Ascending aorta (tissue), 2 donors: ENCODE data around the gene PLCG2. TPM values are rescaled to one million over a fixed set of nuclear protein-coding genes. Genes with fewer than 3 reads are reported as not detected.

Source experiments
- DNase-seq, 2 donors: peaks; one replicate each; pipeline ENCODE4 v3.0.0-alpha.2; 2019; ENCODE audit warnings: low spot score in 2 of 2
- H3K27ac ChIP-seq, 2 donors: fragments of 200-600 bp; sonication (generic); one replicate each; pipeline ENCODE4 v1.5.1; 2016 to 2017; ENCODE audit warnings: mild to moderate bottlenecking in 1 of 2
- H3K27me3 ChIP-seq: fragments of 200-600 bp; sonication (generic); one replicate; pipeline ENCODE4 v1.5.1; 2017
- H3K36me3 ChIP-seq, 2 donors: fragments of 200-600 bp; sonication (generic); one replicate each; pipeline ENCODE4 v1.5.1; 2016
- H3K4me1 ChIP-seq, 2 donors: fragments of 200-600 bp; sonication (generic); one replicate each; pipeline ENCODE4 v1.5.1; 2016 to 2017; ENCODE audit warnings: mild to moderate bottlenecking in 1 of 2
- H3K4me3 ChIP-seq, 2 donors: fragments of 200-600 bp; sonication (generic); one replicate each; pipeline ENCODE4 v1.5.1; 2016 to 2017; ENCODE audit warnings: mild to moderate bottlenecking in 1 of 2
- H3K9me3 ChIP-seq, 2 donors: fragments of 200-600 bp; sonication (generic); one replicate each; pipeline ENCODE4 v1.5.1; 2016
- CTCF ChIP-seq, 3 experiments: fragments of 200-600 bp in 2 of 3; fragments of 450-650 bp in 1 of 3; sonication (generic) in 2 of 3; IDR thresholded peaks; one replicate each; pipeline ENCODE4 v1.5.1; 2016 to 2019; ENCODE audit warnings: antibody characterized with exemption in 3 of 3, mild to moderate bottlenecking in 1 of 3, moderate library complexity in 1 of 3
- intact Hi-C: fragments of 100-400 bp; cut with DNase I; formaldehyde crosslinking; loops from one replicate; pipeline ENCODE4 v1.15.1; 2023
- total RNA-seq: library from RNA; depleted of rRNA; stranded (reverse); fragments of >200 nt; gene quantifications from one replicate; pipeline ENCODE4 v1.1.0, GENCODE V29; 2016

PLCG2 gene
- total RNA-seq, 1 donor from 2014 or later, result 34.2 TPM

GRCh38 chr16:81995651-81996050 is 216.6 kb downstream of the PLCG2 start:
- no peaks in the 10 kb centered on the region for H3K9me3 ChIP-seq
- H3K36me3 ChIP-seq, result no peaks in the 10 kb centered on the region
- no peak overlapping the region for H3K4me3 ChIP-seq
- H3K27me3 ChIP-seq, result no peaks in the 10 kb centered on the region
- H3K4me1 ChIP-seq, result peaks cover 0 to 3% of the 10 kb centered on the region in 2 donors
- DNase-seq, result no peak
- no peak for TF ChIP-seq CTCF (IDR thresholded peaks at IDR 0.05)
- H3K27ac ChIP-seq, result no peak overlapping the region
- intact Hi-C loops, result no loop called here

- no peaks in the 10 kb centered on the region for H3K9me3 ChIP-seq
- intact Hi-C loops, result no loop called here
- H3K4me1 ChIP-seq, result peaks cover 0 to 3% of the 10 kb centered on the region in 2 donors
- no peak for DNase-seq
- H3K27me3 ChIP-seq, result no peaks in the 10 kb centered on the region
- H3K4me3 ChIP-seq, result no peak overlapping the region
- H3K27ac ChIP-seq, result no peak overlapping the region
- no peaks in the 10 kb centered on the region for H3K36me3 ChIP-seq
- TF ChIP-seq CTCF (IDR thresholded peaks at IDR 0.05), result no peak
These were observed 217.8 kb downstream of the PLCG2 start for GRCh38 chr16:81996664-81997509.

- intact Hi-C loops, result no loop called here
- no peaks in the 10 kb centered on the region for H3K36me3 ChIP-seq
- no peak for DNase-seq
- H3K9me3 ChIP-seq, result no peaks in the 10 kb centered on the region
- TF ChIP-seq CTCF (IDR thresholded peaks at IDR 0.05), result no peak
- H3K4me1 ChIP-seq, result peaks cover 0 to 3% of the 10 kb centered on the region in 2 donors
- H3K4me3 ChIP-seq, result no peak overlapping the region
- no peaks in the 10 kb centered on the region for H3K27me3 ChIP-seq
- no peak overlapping the region for H3K27ac ChIP-seq
These were observed 218.6 kb downstream of the PLCG2 start for GRCh38 chr16:81997738-81998137.

DNA sequence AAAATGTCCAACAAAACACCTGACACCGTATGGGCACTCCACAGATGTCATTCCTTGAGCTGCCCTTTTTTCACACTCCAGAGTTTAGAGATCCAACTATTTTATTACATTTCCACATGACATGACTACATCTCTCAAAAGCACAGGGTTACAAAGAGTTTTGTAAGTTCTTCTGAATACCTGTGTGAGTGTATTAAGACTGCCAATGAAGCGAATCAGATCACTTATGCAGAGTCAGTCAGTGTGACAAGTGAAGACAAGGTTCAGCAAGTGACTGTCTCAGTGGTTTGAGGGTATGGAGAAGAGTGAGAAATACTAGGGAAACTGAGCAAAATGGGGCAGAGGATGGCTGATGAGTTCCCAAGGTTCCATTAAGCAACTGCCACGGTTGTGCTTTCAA is 223.7 kb downstream of the PLCG2 start:
- intact Hi-C loops, result no loop called here
- DNase-seq, result no peak
- Histone ChIP-seq H3K9me3 (no peaks in the 10 kb centered on the region), H3K4me1 (no peaks in the 10 kb centered on the region), H3K36me3 (no peaks in the 10 kb centered on the region), H3K27me3 (no peaks in the 10 kb centered on the region), H3K27ac (no peak overlapping the region), H3K4me3 (no peak overlapping the region)
- no peak for TF ChIP-seq CTCF (IDR thresholded peaks at IDR 0.05)

DNA sequence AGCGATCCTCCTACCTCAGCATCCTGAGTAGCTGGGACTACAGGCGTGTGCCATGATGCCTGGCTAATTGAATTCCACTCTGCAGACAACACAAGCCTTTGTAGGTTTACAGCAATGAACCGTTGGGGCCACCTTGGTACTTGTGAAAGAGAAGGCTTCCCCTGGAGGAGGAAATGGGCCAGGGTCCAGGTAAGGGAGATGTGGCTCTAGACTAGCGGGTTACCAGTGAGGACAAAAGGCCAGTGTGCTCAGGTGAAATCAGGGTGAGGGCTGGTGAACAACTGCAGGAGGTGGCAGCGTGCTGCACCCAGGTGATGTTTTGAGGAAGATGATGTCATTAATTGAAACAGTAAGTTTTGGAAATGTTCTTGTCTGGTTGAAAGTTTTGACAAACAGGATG is 225.5 kb downstream of the PLCG2 start:
- no peaks in the 10 kb centered on the region for H3K27me3 ChIP-seq
- TF ChIP-seq CTCF (IDR thresholded peaks at IDR 0.05), result no peak
- no peaks in the 10 kb centered on the region for H3K9me3 ChIP-seq
- intact Hi-C loops, result no loop called here
- no peak for DNase-seq
- H3K4me1 ChIP-seq, result no peaks in the 10 kb centered on the region
- H3K36me3 ChIP-seq, result no peaks in the 10 kb centered on the region
- H3K27ac ChIP-seq, result no peak overlapping the region
- H3K4me3 ChIP-seq, result no peak overlapping the region
